PC-9 (cell line): ENCODE data around the gene CCN6. TPM values are rescaled to one million over a fixed set of nuclear protein-coding genes. Genes with fewer than 3 reads are reported as not detected.

Experiments
- BruUV-seq: library from RNA; stranded (reverse); fragments of 400-500 nt; replicated peaks from 2 replicates; lab custom pipeline; 2021; lab: Mats Ljungman, UMichigan
- CTCF ChIA-PET: fragments of 300-600 bp; sonication (Branson Sonifier 250); formaldehyde crosslinking; loops from one replicate; lab custom pipeline; 2022; ENCODE audit warnings: antibody characterized with exemption; lab: Charles Lee
- POLR2A ChIA-PET: fragments of 300-600 bp; sonication (Branson Sonifier 250); formaldehyde crosslinking; loops from one replicate; lab custom pipeline; 2022; ENCODE audit warnings: antibody characterized with exemption; ENCODE audit not compliant: unreplicated experiment; lab: Charles Lee
- DNase-seq, 2 experiments: peaks; one replicate each; pipeline versions ENCODE4 v3.0.0 to v3.0.0-alpha.2; 2015 to 2022; ENCODE audit warnings: mixed read lengths in 1 of 2
- H2AFZ ChIP-seq: fragments of 200-600 bp; sonication (generic); 2 replicates; pipeline ENCODE4 v1.8.1; 2017; ENCODE audit warnings: antibody characterized with exemption
- H3F3A ChIP-seq: fragments of 200-600 bp; sonication (generic); 2 replicates; pipeline ENCODE4 v1.8.1; 2017; ENCODE audit warnings: antibody characterized with exemption, mild to moderate bottlenecking, low read depth; ENCODE audit not compliant: insufficient read depth
- H3K27ac ChIP-seq: fragments of 200-600 bp; sonication (generic); 2 replicates; pipeline ENCODE4 v1.6.1; 2016; ENCODE audit warnings: mixed run types
- H3K27me3 ChIP-seq: fragments of 200-600 bp; sonication (generic); 2 replicates; pipeline ENCODE4 v1.6.1; 2016; ENCODE audit warnings: low read depth, mixed run types; ENCODE audit not compliant: insufficient read depth
- H3K36me3 ChIP-seq: fragments of 200-600 bp; sonication (generic); 2 replicates; pipeline ENCODE4 v1.6.1; 2016; ENCODE audit warnings: low read depth, mixed run types
- H3K4me1 ChIP-seq: fragments of 200-600 bp; sonication (generic); replicated peaks from 2 replicates; pipeline ENCODE4 v1.6.1; 2016; ENCODE audit warnings: mixed run types; ENCODE audit not compliant: insufficient read depth
- H3K4me2 ChIP-seq: fragments of 200-600 bp; sonication (generic); 2 replicates; pipeline ENCODE4 v1.6.1; 2017; ENCODE audit warnings: mixed run types
- H3K4me3 ChIP-seq: fragments of 200-600 bp; sonication (generic); 2 replicates; pipeline ENCODE4 v1.6.1; 2016; ENCODE audit warnings: mixed run types
- H3K79me2 ChIP-seq: fragments of 200-600 bp; sonication (generic); 2 replicates; pipeline ENCODE4 v1.6.1; 2017; ENCODE audit warnings: low read depth, mixed run types
- H3K9me2 ChIP-seq: fragments of 200-600 bp; sonication (generic); 2 replicates; pipeline ENCODE4 v1.8.1; 2017; ENCODE audit warnings: mild to moderate bottlenecking; ENCODE audit not compliant: insufficient read depth
- H3K9me3 ChIP-seq: fragments of 200-600 bp; sonication (generic); 2 replicates; pipeline ENCODE4 v1.8.1; 2016; ENCODE audit warnings: low read depth; ENCODE audit not compliant: insufficient read depth
- H4K20me1 ChIP-seq: fragments of 200-600 bp; sonication (generic); 2 replicates; pipeline ENCODE4 v1.8.1; 2017; ENCODE audit not compliant: insufficient read depth
- EZH2 ChIP-seq: fragments of 200-600 bp; sonication (generic); IDR thresholded peaks from 2 replicates; pipeline ENCODE4 v1.8.0; 2017; ENCODE audit warnings: antibody characterized with exemption, low read depth
- intact Hi-C: fragments of 100-400 bp; cut with micrococcal nuclease; formaldehyde crosslinking; loops from one replicate; pipeline ENCODE4 v1.10.0; 2022; ENCODE audit not compliant: unreplicated experiment
- total RNA-seq: library from RNA; stranded (reverse); gene quantifications from 2 replicates; pipeline ENCODE4 v1.2.3, GENCODE V29; 2021
- TF ChIP-seq, protein P1 (sequence below): fragments of 200-600 bp; sonication (generic); conservative IDR thresholded peaks from 2 replicates; pipeline ENCODE4 v1.6.1; 2017; ENCODE audit warnings: mixed run types, antibody characterized with exemption, mild to moderate bottlenecking, moderate library complexity

Gene CCN6
- total RNA-seq, 1 experiment from 2014 or later: not detected

- no peak for TF ChIP-seq EZH2
- TF ChIP-seq, protein P1, sequence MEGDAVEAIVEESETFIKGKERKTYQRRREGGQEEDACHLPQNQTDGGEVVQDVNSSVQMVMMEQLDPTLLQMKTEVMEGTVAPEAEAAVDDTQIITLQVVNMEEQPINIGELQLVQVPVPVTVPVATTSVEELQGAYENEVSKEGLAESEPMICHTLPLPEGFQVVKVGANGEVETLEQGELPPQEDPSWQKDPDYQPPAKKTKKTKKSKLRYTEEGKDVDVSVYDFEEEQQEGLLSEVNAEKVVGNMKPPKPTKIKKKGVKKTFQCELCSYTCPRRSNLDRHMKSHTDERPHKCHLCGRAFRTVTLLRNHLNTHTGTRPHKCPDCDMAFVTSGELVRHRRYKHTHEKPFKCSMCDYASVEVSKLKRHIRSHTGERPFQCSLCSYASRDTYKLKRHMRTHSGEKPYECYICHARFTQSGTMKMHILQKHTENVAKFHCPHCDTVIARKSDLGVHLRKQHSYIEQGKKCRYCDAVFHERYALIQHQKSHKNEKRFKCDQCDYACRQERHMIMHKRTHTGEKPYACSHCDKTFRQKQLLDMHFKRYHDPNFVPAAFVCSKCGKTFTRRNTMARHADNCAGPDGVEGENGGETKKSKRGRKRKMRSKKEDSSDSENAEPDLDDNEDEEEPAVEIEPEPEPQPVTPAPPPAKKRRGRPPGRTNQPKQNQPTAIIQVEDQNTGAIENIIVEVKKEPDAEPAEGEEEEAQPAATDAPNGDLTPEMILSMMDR: no peak
- POLR2A ChIA-PET: no interaction called here
- no peaks in the 10 kb centered on the region; the same call in 1 of the 2 replicates for H3K9me2 ChIP-seq
Measured at GRCh38 chr6:112032728-112033127, 21.2 kb upstream of the CCN6 start.

GRCh38 chr6:112033791-112034615, 19.9 kb upstream of the CCN6 start:
- CTCF ChIA-PET: no interaction called here
- no peaks in the 10 kb centered on the region for H3K9me3 ChIP-seq
- no peaks in the 10 kb centered on the region for H3K36me3 ChIP-seq
- H3F3A ChIP-seq: no peaks in the 10 kb centered on the region
- no peaks in the 10 kb centered on the region; the same call in 1 of the 2 replicates for H3K9me2 ChIP-seq
- no TSS peak for BruUV-seq
- H2AFZ ChIP-seq: no peak overlapping the region
- H3K4me3 ChIP-seq: no peak overlapping the region
- H3K27ac ChIP-seq: no peak overlapping the region
- peaks cover 14% of the 10 kb centered on the region; the same call in 1 of the 2 replicates for H3K4me1 ChIP-seq
- DNase-seq: no peak
- TF ChIP-seq EZH2: no peak
- TF ChIP-seq, protein P1: no peak
- POLR2A ChIA-PET: no interaction called here
- intact Hi-C loops: no loop called here
- no peaks in the 10 kb centered on the region for H4K20me1 ChIP-seq
- no peaks in the 10 kb centered on the region for H3K79me2 ChIP-seq
- no peaks in the 10 kb centered on the region for H3K27me3 ChIP-seq
- H3K4me2 ChIP-seq: no peak overlapping the region

More at GRCh38 chr6:112032728-112033127, 21.2 kb upstream of the CCN6 start:
- H3K9me3 ChIP-seq: no peaks in the 10 kb centered on the region
- H4K20me1 ChIP-seq: no peaks in the 10 kb centered on the region
- DNase-seq: no peak
- H2AFZ ChIP-seq: no peak overlapping the region
- H3K79me2 ChIP-seq: no peaks in the 10 kb centered on the region
- no TSS peak for BruUV-seq
- no peaks in the 10 kb centered on the region for H3K36me3 ChIP-seq
- intact Hi-C loops: no loop called here
- H3K4me3 ChIP-seq: no peak overlapping the region
- H3F3A ChIP-seq: no peaks in the 10 kb centered on the region
- no peak overlapping the region for H3K4me2 ChIP-seq
- H3K27me3 ChIP-seq: no peaks in the 10 kb centered on the region
- peaks cover 14% of the 10 kb centered on the region; the same call in 1 of the 2 replicates for H3K4me1 ChIP-seq
- no peak overlapping the region for H3K27ac ChIP-seq
- CTCF ChIA-PET: no interaction called here

DNA sequence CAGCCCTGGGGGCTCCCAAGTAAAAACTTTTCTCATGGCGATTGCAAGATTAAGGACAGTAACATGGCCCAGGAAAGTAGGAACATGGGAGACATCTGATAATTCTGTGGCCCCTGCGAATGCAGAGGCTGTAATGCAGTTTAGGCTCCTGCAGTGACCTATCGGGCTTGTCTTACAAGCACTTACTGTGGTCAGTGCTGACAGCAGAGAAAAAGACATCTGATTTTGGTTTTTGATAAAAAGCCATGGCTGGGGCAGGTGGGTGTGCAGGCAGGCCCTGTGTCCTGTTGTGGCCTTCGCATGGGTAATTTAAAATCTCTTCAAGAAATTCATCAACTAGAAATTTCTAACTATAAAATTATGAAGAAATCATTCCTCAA, 19.3 kb upstream of the CCN6 start:
- no peaks in the 10 kb centered on the region for H3F3A ChIP-seq
- no peaks in the 10 kb centered on the region for H3K79me2 ChIP-seq
- H3K9me3 ChIP-seq: no peaks in the 10 kb centered on the region
- POLR2A ChIA-PET: no interaction called here
- no peak overlapping the region for H3K27ac ChIP-seq
- intact Hi-C loops: no loop called here
- no peak overlapping the region for H3K4me3 ChIP-seq
- peaks cover 14% of the 10 kb centered on the region; the same call in 1 of the 2 replicates for H3K4me1 ChIP-seq
- H3K36me3 ChIP-seq: no peaks in the 10 kb centered on the region
- H2AFZ ChIP-seq: no peak overlapping the region
- no peaks in the 10 kb centered on the region for H3K27me3 ChIP-seq
- no peaks in the 10 kb centered on the region for H3K9me2 ChIP-seq
- no peak for TF ChIP-seq EZH2
- TF ChIP-seq, protein P1: no peak
- H4K20me1 ChIP-seq: no peaks in the 10 kb centered on the region
- no peak overlapping the region for H3K4me2 ChIP-seq
- CTCF ChIA-PET: no interaction called here
- DNase-seq: no peak
- no TSS peak for BruUV-seq
